Osteoblast (primary cell): ENCODE measurements around the gene KCNJ11. TPM values are rescaled to one million over a fixed set of nuclear protein-coding genes. Genes with fewer than 3 reads are reported as not detected.

ENCODE experiments used
- DNase-seq: peaks from one replicate; pipeline ENCODE4 v3.0.0; 2011; ENCODE audit warnings: low spot score, mixed read lengths; ENCODE audit not compliant: insufficient read length; ENCODE audit errors: missing footprints
- H2AFZ ChIP-seq: 2 replicates; pipeline ENCODE4 v1.6.0; 2011; ENCODE audit warnings: mild to moderate bottlenecking, low read length
- H3K27ac ChIP-seq: 2 replicates; pipeline ENCODE4 v1.5.1; 2011; ENCODE audit warnings: mild to moderate bottlenecking, low read depth, low read length, moderate library complexity
- H3K27me3 ChIP-seq: 2 replicates; pipeline ENCODE4 v1.6.0; 2012; ENCODE audit warnings: mild to moderate bottlenecking, control low read depth, inconsistent platforms, low read length, moderate library complexity; ENCODE audit not compliant: insufficient read depth
- H3K36me3 ChIP-seq: 2 replicates; pipeline ENCODE4 v1.5.1; 2011; ENCODE audit warnings: mild to moderate bottlenecking, low read length, control low read depth, moderate library complexity; ENCODE audit not compliant: insufficient read depth
- H3K4me1 ChIP-seq: 2 replicates; pipeline ENCODE4 v1.5.1; 2011; ENCODE audit warnings: mild to moderate bottlenecking, low read length, control low read depth, moderate library complexity; ENCODE audit not compliant: insufficient read depth
- H3K4me2 ChIP-seq: 2 replicates; pipeline ENCODE4 v1.6.0; 2011; ENCODE audit warnings: mild to moderate bottlenecking, low read length; ENCODE audit not compliant: insufficient read depth
- H3K4me3 ChIP-seq: fragments of 200-600 bp; sonication (generic); 3 replicates; pipeline ENCODE4 v1.5.1; 2012; ENCODE audit warnings: mild to moderate bottlenecking, low read length, inconsistent platforms; ENCODE audit not compliant: insufficient read depth
- H3K79me2 ChIP-seq: 2 replicates; pipeline ENCODE4 v1.6.0; 2012; ENCODE audit warnings: mild to moderate bottlenecking, low read length, control low read depth, inconsistent platforms; ENCODE audit not compliant: insufficient read depth
- H3K9me3 ChIP-seq: 2 replicates; pipeline ENCODE4 v1.5.1; 2011; ENCODE audit warnings: low read depth, low read length, control low read depth
- H4K20me1 ChIP-seq: 2 replicates; pipeline ENCODE4 v1.6.0; 2012; ENCODE audit warnings: mild to moderate bottlenecking, low read length, control low read depth; ENCODE audit not compliant: insufficient read depth
- total RNA-seq: library from RNA; depleted of rRNA; stranded (reverse); fragments of >200 nt; gene quantifications from 2 replicates; pipeline ENCODE4 v1.2.3, GENCODE V29; 2012
- TF ChIP-seq, protein P1 (sequence below): IDR thresholded peaks from 2 replicates; pipeline ENCODE4 v1.5.1; 2011; ENCODE audit warnings: mild to moderate bottlenecking, low read depth, low read length, moderate library complexity; ENCODE audit errors: extremely low read depth

The KCNJ11 gene
- total RNA-seq, 1 donor, result under 0.01 TPM

DNA sequence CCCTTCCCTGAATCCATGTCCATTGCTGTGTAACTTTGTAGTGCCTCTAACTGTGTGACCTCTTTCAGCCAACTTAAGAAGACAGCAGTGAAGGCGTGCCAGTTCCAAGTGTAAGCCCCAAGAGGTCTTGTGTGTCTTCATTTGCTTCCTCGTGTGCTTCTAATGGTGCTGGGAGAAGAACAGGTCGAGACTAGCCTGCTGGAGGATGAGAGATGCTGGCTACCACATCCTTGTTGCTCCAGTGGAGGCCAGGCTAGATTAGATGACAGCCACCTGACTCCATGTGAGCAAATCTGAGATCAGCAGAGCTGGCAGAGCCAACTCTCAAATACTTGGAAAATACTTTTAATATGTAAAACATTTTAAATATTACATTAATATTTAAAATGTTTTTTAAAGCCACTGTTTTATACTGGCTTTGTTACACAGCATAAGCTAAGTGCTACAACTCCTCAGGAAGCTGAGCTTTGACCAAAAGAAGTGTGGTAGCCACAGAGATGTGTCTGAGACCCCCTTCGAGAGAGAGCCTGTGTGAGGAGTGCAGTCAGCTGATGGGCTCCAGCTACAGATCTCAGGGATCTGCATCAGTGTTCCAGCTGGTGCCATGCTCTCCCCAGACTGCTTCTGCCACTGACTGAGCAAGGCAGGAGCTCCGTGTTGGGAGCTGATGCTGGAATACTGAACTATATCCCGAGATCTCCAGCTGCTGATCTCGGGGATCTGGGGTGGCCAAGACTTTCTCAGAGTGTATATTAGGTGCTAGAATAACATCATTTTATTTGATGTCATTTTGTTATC, 8.9 kb downstream of the KCNJ11 start:
- no peaks in the 10 kb centered on the region for H3K27me3 ChIP-seq
- H3K4me3 ChIP-seq, result no peak overlapping the region
- no peak overlapping the region for H3K27ac ChIP-seq
- no peak overlapping the region for H2AFZ ChIP-seq
- H3K4me1 ChIP-seq, result peaks cover 6% of the 10 kb centered on the region
- no peak for DNase-seq
- no peaks in the 10 kb centered on the region for H3K36me3 ChIP-seq
- H3K79me2 ChIP-seq, result no peaks in the 10 kb centered on the region
- no peak overlapping the region for H3K4me2 ChIP-seq
- H3K9me3 ChIP-seq, result no peaks in the 10 kb centered on the region
- peaks cover 2% of the 10 kb centered on the region for H4K20me1 ChIP-seq
- TF ChIP-seq, protein P1, sequence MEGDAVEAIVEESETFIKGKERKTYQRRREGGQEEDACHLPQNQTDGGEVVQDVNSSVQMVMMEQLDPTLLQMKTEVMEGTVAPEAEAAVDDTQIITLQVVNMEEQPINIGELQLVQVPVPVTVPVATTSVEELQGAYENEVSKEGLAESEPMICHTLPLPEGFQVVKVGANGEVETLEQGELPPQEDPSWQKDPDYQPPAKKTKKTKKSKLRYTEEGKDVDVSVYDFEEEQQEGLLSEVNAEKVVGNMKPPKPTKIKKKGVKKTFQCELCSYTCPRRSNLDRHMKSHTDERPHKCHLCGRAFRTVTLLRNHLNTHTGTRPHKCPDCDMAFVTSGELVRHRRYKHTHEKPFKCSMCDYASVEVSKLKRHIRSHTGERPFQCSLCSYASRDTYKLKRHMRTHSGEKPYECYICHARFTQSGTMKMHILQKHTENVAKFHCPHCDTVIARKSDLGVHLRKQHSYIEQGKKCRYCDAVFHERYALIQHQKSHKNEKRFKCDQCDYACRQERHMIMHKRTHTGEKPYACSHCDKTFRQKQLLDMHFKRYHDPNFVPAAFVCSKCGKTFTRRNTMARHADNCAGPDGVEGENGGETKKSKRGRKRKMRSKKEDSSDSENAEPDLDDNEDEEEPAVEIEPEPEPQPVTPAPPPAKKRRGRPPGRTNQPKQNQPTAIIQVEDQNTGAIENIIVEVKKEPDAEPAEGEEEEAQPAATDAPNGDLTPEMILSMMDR, result no peak

DNA sequence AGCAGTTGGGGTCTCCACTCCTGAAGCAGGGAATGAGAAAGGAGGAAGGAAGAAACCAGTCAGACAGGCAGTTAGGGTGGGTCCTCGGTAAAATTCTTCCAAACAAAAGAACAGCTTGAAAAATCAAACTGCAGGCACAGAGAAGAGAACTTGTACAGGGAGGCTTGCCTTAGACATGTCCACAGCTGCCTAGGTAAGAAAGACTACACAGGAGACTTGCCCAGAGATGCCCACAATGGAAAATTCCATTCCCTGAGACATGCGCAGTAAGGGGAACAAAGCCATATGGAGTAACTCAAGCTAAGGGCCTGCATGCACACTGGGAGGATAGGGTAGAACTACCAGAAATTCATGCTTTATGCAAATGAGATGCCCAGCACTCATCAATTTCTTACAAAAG, 9.8 kb downstream of the KCNJ11 start:
- Histone ChIP-seq H3K4me3 (no peak overlapping the region), H4K20me1 (no peaks in the 10 kb centered on the region), H3K27me3 (no peaks in the 10 kb centered on the region), H3K79me2 (no peaks in the 10 kb centered on the region), H3K36me3 (no peaks in the 10 kb centered on the region), H3K4me2 (no peak overlapping the region), H3K4me1 (peaks cover 6% of the 10 kb centered on the region), H3K9me3 (no peaks in the 10 kb centered on the region), H3K27ac (no peak overlapping the region), H2AFZ (no peak overlapping the region)
- TF ChIP-seq, protein P1, result no peak
- no peak for DNase-seq

DNA sequence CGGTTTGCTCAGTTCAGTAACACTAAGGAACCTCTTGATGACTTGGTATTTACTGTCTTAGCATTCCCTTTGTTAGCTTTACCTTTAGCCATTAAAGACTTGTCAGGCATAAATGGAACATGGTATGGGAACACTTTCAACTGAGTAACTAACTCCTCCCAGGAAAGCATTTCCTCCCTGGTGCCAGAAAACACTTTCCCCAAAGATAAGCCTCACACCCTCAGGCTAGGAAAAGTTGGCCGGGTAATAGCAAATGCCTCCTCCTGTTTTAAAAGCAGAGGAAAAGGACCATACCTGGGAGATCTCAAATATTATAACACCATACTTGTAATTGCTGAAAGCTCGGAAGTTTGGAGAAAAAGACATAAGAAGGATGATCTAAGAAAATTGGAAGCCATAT, 12.0 kb downstream of the KCNJ11 start:
- Histone ChIP-seq H3K27me3 (no peaks in the 10 kb centered on the region), H3K4me2 (no peak overlapping the region), H3K4me3 (no peak overlapping the region), H3K79me2 (no peaks in the 10 kb centered on the region), H3K36me3 (peaks cover 20% of the 10 kb centered on the region), H4K20me1 (no peaks in the 10 kb centered on the region), H3K9me3 (peaks cover 13% of the 10 kb centered on the region), H3K27ac (no peak overlapping the region), H3K4me1 (peaks cover 6% of the 10 kb centered on the region), H2AFZ (no peak overlapping the region)
- TF ChIP-seq, protein P1, result no peak
- no peak for DNase-seq

DNA sequence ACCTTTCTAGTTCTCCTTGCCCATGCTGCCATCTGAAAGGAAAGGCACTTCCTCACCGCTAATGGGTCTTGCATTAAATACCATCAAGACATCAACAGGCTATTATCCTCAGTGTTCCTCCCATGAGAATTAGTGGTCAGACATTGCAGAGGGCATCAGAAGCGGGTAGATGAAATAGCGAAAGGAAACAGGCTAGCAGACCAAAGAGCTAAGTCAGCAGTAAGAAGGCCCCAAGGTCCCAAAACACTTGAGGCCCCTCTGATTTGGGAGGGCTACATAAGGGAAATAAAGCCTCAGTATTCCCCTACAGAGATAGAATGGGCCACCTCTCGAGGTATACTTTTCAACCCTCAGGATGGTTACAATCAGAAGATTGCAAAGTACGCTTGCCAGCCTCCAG, 12.9 kb downstream of the KCNJ11 start:
- Histone ChIP-seq H3K27ac (no peak overlapping the region), H4K20me1 (no peaks in the 10 kb centered on the region), H3K36me3 (peaks cover 24% of the 10 kb centered on the region), H3K79me2 (no peaks in the 10 kb centered on the region), H2AFZ (no peak overlapping the region), H3K4me1 (no peaks in the 10 kb centered on the region), H3K4me2 (no peak overlapping the region), H3K4me3 (no peak overlapping the region), H3K9me3 (peaks cover 18% of the 10 kb centered on the region), H3K27me3 (no peaks in the 10 kb centered on the region)
- TF ChIP-seq, protein P1, result no peak
- DNase-seq, result no peak
